Right lobe of liver (tissue), 6 donors: ENCODE results near the gene NPAS2. TPM values are rescaled to one million over a fixed set of nuclear protein-coding genes. Genes with fewer than 3 reads are reported as not detected.

Source experiments
- ATAC-seq, 4 donors: fragments of 200-7000 bp; cut with Tn5 transposase; one replicate each; pipeline ENCODE4 v1.9.1; 2020; ENCODE audit warnings: mild to moderate bottlenecking in 4 of 4, moderate library complexity in 4 of 4
- DNase-seq, 3 donors: peaks; one replicate each; pipeline ENCODE4 v3.0.0-alpha.2; 2020
- H3K27ac ChIP-seq, 3 donors: fragments of 200-600 bp; one replicate each; pipeline ENCODE4 v1.8.0; 2022
- H3K27me3 ChIP-seq, 2 donors: fragments of 200-600 bp; one replicate each; pipeline ENCODE4 v1.8.0; 2022
- H3K36me3 ChIP-seq, 4 donors: fragments of 200-600 bp; sonication (generic) in 1 of 4; one replicate each; pipeline versions ENCODE4 v1.5.1 to v1.8.0; 2017 to 2022; ENCODE audit warnings: control low read depth in 1 of 4
- H3K4me1 ChIP-seq, 4 donors: fragments of 200-600 bp; sonication (generic) in 1 of 4; one replicate each; pipeline versions ENCODE4 v1.5.1 to v1.8.0; 2017 to 2022; ENCODE audit warnings: control low read depth in 1 of 4
- H3K4me3 ChIP-seq, 3 donors: fragments of 200-600 bp; one replicate each; pipeline ENCODE4 v1.8.0; 2022
- H3K9me3 ChIP-seq, 4 donors: fragments of 200-600 bp; sonication (generic) in 1 of 4; one replicate each; pipeline versions ENCODE4 v1.5.1 to v1.8.0; 2017 to 2022; ENCODE audit warnings: control low read depth in 1 of 4
- POLR2A ChIP-seq: fragments of 450-650 bp; IDR thresholded peaks from one replicate; pipeline ENCODE4 v1.6.1; 2017; ENCODE audit warnings: antibody characterized with exemption, mild to moderate bottlenecking
- WGBS: methylation state at CpG from one replicate; pipeline ENCODE4 v1.1.6; 2018; ENCODE audit warnings: low coverage, low lambda C conversion rate; ENCODE audit not compliant: insufficient coverage; ENCODE audit errors: missing lambda C conversion rate; 5-methylcytosine and 5-hydroxymethylcytosine counted together
- intact Hi-C, 2 donors: fragments of 100-400 bp; cut with DNase I; formaldehyde crosslinking; loops; one replicate each; pipeline versions ENCODE4 v1.11.2 to v1.14.1; 2022
- total RNA-seq, 6 experiments: library from RNA; depleted of rRNA in 2 of 6; stranded (reverse); fragments of >200 nt in 2 of 6; fragmentation: NEBNext Ultra II Directional in 3 of 6; extraction: Animal tissue kit (Norgen Biotek cat#: 25700) in 3 of 6; gene quantifications; one replicate each; pipeline versions ENCODE4 v1.1.0 to v1.2.4, GENCODE V29; 2016 to 2023
- TF ChIP-seq, protein P1 (sequence below), 4 donors: fragments of 200-600 bp in 3 of 4; fragments of 450-650 bp in 1 of 4; IDR thresholded peaks; one replicate each; pipeline versions ENCODE4 v1.5.1 to v1.8.0; 2016 to 2022; ENCODE audit warnings: antibody characterized with exemption in 4 of 4, mild to moderate bottlenecking in 2 of 4
- donor health status: DM: no; HTN: yes; CAD: no.
- donor health status: DM: no; HTN: no; CAD: no.
- donor health status: DM: no; HTN: no; CAD: no.
- donor health status: DM: no; HTN: yes; CAD: no.
- donor health status: DM: no; HTN: yes; CAD: no.

NPAS2 gene
- total RNA-seq, 6 experiments from 2014 or later = 8.8 to 33.3 (median 24.5) TPM

DNA sequence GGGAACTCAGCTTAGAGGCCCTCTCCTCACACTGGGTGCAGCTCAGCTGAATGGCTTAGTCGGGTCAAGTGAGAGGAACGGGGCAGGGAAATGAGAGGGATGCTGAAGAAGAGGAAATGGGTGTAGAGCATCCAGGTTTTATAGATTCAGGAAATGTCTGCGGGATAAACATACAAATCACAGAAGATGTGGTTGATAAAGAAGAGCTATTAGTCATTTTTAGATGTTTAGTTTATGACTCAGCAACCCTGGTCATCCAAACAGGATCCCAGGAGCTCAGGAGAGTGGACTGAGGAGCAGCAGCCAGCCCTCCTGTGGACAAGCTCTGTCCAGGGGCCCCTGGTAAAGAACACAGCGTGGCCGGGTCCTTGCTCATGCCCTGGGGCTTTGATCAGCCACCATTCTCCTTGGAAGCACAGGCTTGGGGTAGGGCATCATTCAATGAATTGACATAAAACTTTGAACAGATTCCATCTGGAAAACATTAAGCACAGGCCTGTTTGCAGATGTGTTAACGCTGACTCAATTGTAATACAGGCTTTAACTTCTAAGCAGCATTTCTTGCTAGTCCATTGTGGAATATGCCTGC, 83.0 kb downstream of the NPAS2 start:
- H3K27ac ChIP-seq = no peak overlapping the region
- intact Hi-C loops = no loop called here

GRCh38 chr2:100903534-100904258, 83.8 kb downstream of the NPAS2 start:
- H3K4me1 ChIP-seq = peaks cover 0 to 7% (median 0%) of the 10 kb centered on the region in 4 donors
- no peak for TF ChIP-seq POLR2A
- TF ChIP-seq, protein P1, sequence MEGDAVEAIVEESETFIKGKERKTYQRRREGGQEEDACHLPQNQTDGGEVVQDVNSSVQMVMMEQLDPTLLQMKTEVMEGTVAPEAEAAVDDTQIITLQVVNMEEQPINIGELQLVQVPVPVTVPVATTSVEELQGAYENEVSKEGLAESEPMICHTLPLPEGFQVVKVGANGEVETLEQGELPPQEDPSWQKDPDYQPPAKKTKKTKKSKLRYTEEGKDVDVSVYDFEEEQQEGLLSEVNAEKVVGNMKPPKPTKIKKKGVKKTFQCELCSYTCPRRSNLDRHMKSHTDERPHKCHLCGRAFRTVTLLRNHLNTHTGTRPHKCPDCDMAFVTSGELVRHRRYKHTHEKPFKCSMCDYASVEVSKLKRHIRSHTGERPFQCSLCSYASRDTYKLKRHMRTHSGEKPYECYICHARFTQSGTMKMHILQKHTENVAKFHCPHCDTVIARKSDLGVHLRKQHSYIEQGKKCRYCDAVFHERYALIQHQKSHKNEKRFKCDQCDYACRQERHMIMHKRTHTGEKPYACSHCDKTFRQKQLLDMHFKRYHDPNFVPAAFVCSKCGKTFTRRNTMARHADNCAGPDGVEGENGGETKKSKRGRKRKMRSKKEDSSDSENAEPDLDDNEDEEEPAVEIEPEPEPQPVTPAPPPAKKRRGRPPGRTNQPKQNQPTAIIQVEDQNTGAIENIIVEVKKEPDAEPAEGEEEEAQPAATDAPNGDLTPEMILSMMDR (IDR thresholded peaks at IDR 0.05) = no peak
- H3K27ac ChIP-seq = no peak overlapping the region
- ATAC-seq (no peak), DNase-seq (no peak)
- no peaks in the 10 kb centered on the region for H3K36me3 ChIP-seq
- H3K4me3 ChIP-seq = no peak overlapping the region
- intact Hi-C loops = no loop called here
- no peaks in the 10 kb centered on the region for H3K27me3 ChIP-seq
- no peaks in the 10 kb centered on the region for H3K9me3 ChIP-seq
- 95% methylated on average over 4 of the region's 17 CpGs for WGBS

More for the DNA sequence above, 83.0 kb downstream of the NPAS2 start:
- ATAC-seq = peak; percentile 38 to 95 (median 61)
- no peak overlapping the region for H3K4me3 ChIP-seq
- TF ChIP-seq, protein P1 (IDR thresholded peaks at IDR 0.05) = peak in 1 of 4 donors; percentile 10
- TF ChIP-seq POLR2A = no peak
- H3K27me3 ChIP-seq = no peaks in the 10 kb centered on the region
- DNase-seq = peak in 1 of 3 donors; percentile 43
- no peaks in the 10 kb centered on the region for H3K36me3 ChIP-seq
- WGBS = 52% methylated on average over 5 of the region's 6 CpGs
- H3K9me3 ChIP-seq = no peaks in the 10 kb centered on the region
- peaks cover 0 to 7% (median 0%) of the 10 kb centered on the region in 4 donors for H3K4me1 ChIP-seq

- no peak overlapping the region for H3K27ac ChIP-seq
- peaks cover 0 to 7% (median 0%) of the 10 kb centered on the region in 4 donors for H3K4me1 ChIP-seq
- no peaks in the 10 kb centered on the region for H3K27me3 ChIP-seq
- H3K4me3 ChIP-seq = no peak overlapping the region
- H3K36me3 ChIP-seq = no peaks in the 10 kb centered on the region
- WGBS = 40% methylated on average over 3 of the region's 9 CpGs
- H3K9me3 ChIP-seq = no peaks in the 10 kb centered on the region
- intact Hi-C loops = no loop called here
- TF ChIP-seq, protein P1 (IDR thresholded peaks at IDR 0.05) = no peak
- no peak for TF ChIP-seq POLR2A
- DNase-seq (peak in 1 of 3 donors; percentile 19), ATAC-seq (no peak)
Observed at GRCh38 chr2:100905132-100905805, 85.3 kb downstream of the NPAS2 start.

DNA sequence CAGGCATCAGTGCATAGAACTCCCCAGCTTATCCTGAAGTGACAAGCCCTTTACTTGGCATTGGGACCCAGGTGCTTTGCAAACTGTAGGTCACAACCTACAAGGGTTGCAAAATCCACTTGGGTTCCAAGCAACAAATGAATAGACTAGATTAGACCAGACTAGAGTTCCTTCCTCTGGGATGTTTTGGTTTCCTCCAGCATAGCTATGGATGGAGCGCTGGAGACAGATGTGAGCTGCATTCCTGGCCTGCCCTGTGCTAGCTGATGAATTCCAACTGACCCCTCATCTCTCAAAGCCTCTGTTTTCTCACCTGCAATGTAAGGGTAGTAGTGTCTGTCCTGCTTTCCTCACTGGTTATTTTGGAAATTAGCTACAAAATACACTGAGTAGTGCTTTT, 86.2 kb downstream of the NPAS2 start:
- H3K4me3 ChIP-seq = no peak overlapping the region
- DNase-seq (no peak), ATAC-seq (peak in 2 of 4 donors; percentile 22 to 36)
- no peaks in the 10 kb centered on the region for H3K36me3 ChIP-seq
- no peaks in the 10 kb centered on the region for H3K27me3 ChIP-seq
- no peak overlapping the region for H3K27ac ChIP-seq
- intact Hi-C loops = no loop called here
- H3K9me3 ChIP-seq = no peaks in the 10 kb centered on the region
- H3K4me1 ChIP-seq = peaks cover 0 to 7% (median 0%) of the 10 kb centered on the region in 4 donors
- 60% methylated on average over 1 of the region's 1 CpG for WGBS
- no peak for TF ChIP-seq POLR2A
